Stomach (tissue), 9 donors: ENCODE measurements around the gene NXPH3. TPM values are rescaled to one million over a fixed set of nuclear protein-coding genes. Genes with fewer than 3 reads are reported as not detected.

Experiments
- DNase-seq, 2 donors: peaks; one replicate each; pipeline versions ENCODE4 v3.0.0 to v3.0.0-alpha.2; 2013 to 2019
- H3K27ac ChIP-seq, 5 donors: fragments of 200-600 bp in 4 of 5; sonication (generic) in 4 of 5; one replicate each; pipeline ENCODE4 v1.5.1; 2013 to 2019; ENCODE audit warnings: mild to moderate bottlenecking in 1 of 5, moderate library complexity in 1 of 5
- H3K27me3 ChIP-seq, 3 donors: fragments of 200-600 bp; sonication (generic); one replicate each; pipeline ENCODE4 v1.5.1; 2017 to 2019; ENCODE audit warnings: mixed run types in 1 of 3
- H3K36me3 ChIP-seq, 4 donors: fragments of 200-600 bp; sonication (generic); 1 replicate in 3 of 4; 2 replicates in 1 of 4; pipeline ENCODE4 v1.5.1; 2016 to 2019
- H3K4me1 ChIP-seq, 4 donors: fragments of 200-600 bp; sonication (generic); one replicate each; pipeline ENCODE4 v1.5.1; 2016 to 2019
- H3K4me3 ChIP-seq, 4 donors: fragments of 200-600 bp; sonication (generic) in 3 of 4; one replicate each; pipeline ENCODE4 v1.5.1; 2016 to 2019; ENCODE audit warnings: mild to moderate bottlenecking in 1 of 4
- H3K9me3 ChIP-seq, 4 donors: fragments of 200-600 bp; sonication (generic); one replicate each; pipeline ENCODE4 v1.5.1; 2016 to 2019
- CTCF ChIP-seq, 7 experiments: fragments of 450-650 bp in 4 of 7; fragments of 200-600 bp in 3 of 7; sonication (generic) in 3 of 7; IDR thresholded peaks; one replicate each; pipeline ENCODE4 v1.5.1; 2016 to 2019; ENCODE audit warnings: antibody characterized with exemption in 7 of 7, control low read depth in 2 of 7, mild to moderate bottlenecking in 1 of 7
- EP300 ChIP-seq: sonication (generic); formaldehyde crosslinking; IDR thresholded peaks from one replicate; pipeline ENCODE4 v1.6.1; 2017; ENCODE audit warnings: antibody characterized with exemption
- POLR2A ChIP-seq, 4 donors: fragments of 450-650 bp; IDR thresholded peaks; one replicate each; pipeline ENCODE4 v1.6.1; 2016; ENCODE audit warnings: antibody characterized with exemption in 4 of 4, control low read depth in 2 of 4, mild to moderate bottlenecking in 1 of 4, moderate library complexity in 1 of 4
- POLR2AphosphoS5 ChIP-seq, 3 donors: sonication (generic); formaldehyde crosslinking; IDR thresholded peaks; one replicate each; pipeline ENCODE4 v1.6.1; 2016; ENCODE audit warnings: antibody characterized with exemption in 3 of 3
- WGBS, 5 donors: extraction: QIAGEN DNeasy Blood & Tissue Kit in 3 of 5; methylation state at CpG; one replicate each; pipeline versions ENCODE4 v1.1.5 to v1.1.7; 2013 to 2018; 5-methylcytosine and 5-hydroxymethylcytosine counted together
- intact Hi-C: fragments of 100-400 bp; cut with DNase I; formaldehyde crosslinking; loops from one replicate; pipeline ENCODE4 v1.15.1; 2023; ENCODE audit warnings: low total_unique reads
- polyA plus RNA-seq, 3 donors: library from polyadenylated mRNA; stranded (reverse); fragments of 200-250 nt; gene quantifications; one replicate each; pipeline ENCODE4 v1.2.3, GENCODE V29; 2013
- total RNA-seq, 5 donors: library from RNA; depleted of rRNA; stranded (reverse); fragments of >200 nt; gene quantifications; one replicate each; pipeline versions ENCODE4 v1.1.0 to v1.2.3, GENCODE V29; 2014 to 2016
- donor health status: healthy with polysubstance abuse.
- donor health status: Bipolar disorder and iron deficiency.
- donor health status: healthy.

Gene NXPH3
- total and polyA plus RNA-seq, 8 donors = 0.50 to 10.7 (median 1.1) TPM; not detected in 2

- intact Hi-C loops = no loop called here
- no peak for DNase-seq
- no peak overlapping the region for H3K4me3 ChIP-seq
- TF ChIP-seq CTCF (IDR thresholded peaks at IDR 0.05) = no peak
- no peak for TF ChIP-seq POLR2AphosphoS5 (IDR thresholded peaks at IDR 0.05)
- no peak for TF ChIP-seq POLR2A (IDR thresholded peaks at IDR 0.05)
- TF ChIP-seq EP300 = no peak
- H3K9me3 ChIP-seq = no peaks in the 10 kb centered on the region
- 86 to 94% (median 90%) methylated on average over 4 of the region's 4 CpGs for WGBS, 5 donors
- H3K27me3 ChIP-seq = no peaks in the 10 kb centered on the region
- no peak overlapping the region for H3K27ac ChIP-seq
- peaks cover 0 to under 1% (median 0%) of the 10 kb centered on the region in 4 donors for H3K4me1 ChIP-seq
- H3K36me3 ChIP-seq = peaks cover 0 to 12% (median 0%) of the 10 kb centered on the region in 4 donors
These were observed 8.2 kb downstream of the NXPH3 start for GRCh38 chr17:49583889-49584288.

GRCh38 chr17:49585422-49586027, 9.9 kb downstream of the NXPH3 start:
- no peak for TF ChIP-seq EP300
- TF ChIP-seq CTCF (IDR thresholded peaks at IDR 0.05) = no peak
- no peak for TF ChIP-seq POLR2A (IDR thresholded peaks at IDR 0.05)
- Histone ChIP-seq H3K4me3 (no peak overlapping the region), H3K36me3 (peaks cover 0 to 12% (median 2%) of the 10 kb centered on the region in 4 donors), H3K9me3 (no peaks in the 10 kb centered on the region), H3K27me3 (no peaks in the 10 kb centered on the region), H3K4me1 (no peaks in the 10 kb centered on the region), H3K27ac (no peak overlapping the region)
- intact Hi-C loops = no loop called here
- DNase-seq = no peak
- 61 to 75% (median 68%) methylated on average over 2 to 3 of the region's 3 CpGs for WGBS, 5 donors

- intact Hi-C loops = no loop called here
- H3K4me1 ChIP-seq = no peaks in the 10 kb centered on the region
- no peak for DNase-seq
- no peaks in the 10 kb centered on the region for H3K27me3 ChIP-seq
- H3K4me3 ChIP-seq = no peak overlapping the region
- 66 to 88% (median 78%) methylated on average over 9 to 12 of the region's 12 CpGs for WGBS, 5 donors
- H3K27ac ChIP-seq = no peak overlapping the region
- TF ChIP-seq CTCF (IDR thresholded peaks at IDR 0.05) (no peak), EP300 (no peak), POLR2A (IDR thresholded peaks at IDR 0.05) (no peak), POLR2AphosphoS5 (IDR thresholded peaks at IDR 0.05) (no peak)
- no peaks in the 10 kb centered on the region for H3K9me3 ChIP-seq
- peaks cover 0 to 16% (median 10%) of the 10 kb centered on the region in 4 donors for H3K36me3 ChIP-seq
These were observed 11.8 kb downstream of the NXPH3 start for GRCh38 chr17:49587366-49588073.

- Histone ChIP-seq H3K27me3 (no peaks in the 10 kb centered on the region), H3K27ac (no peak overlapping the region), H3K36me3 (peaks cover 3 to 22% (median 18%) of the 10 kb centered on the region in 4 donors), H3K4me1 (no peaks in the 10 kb centered on the region), H3K4me3 (no peak overlapping the region), H3K9me3 (no peaks in the 10 kb centered on the region)
- intact Hi-C loops = no loop called here
- TF ChIP-seq CTCF (IDR thresholded peaks at IDR 0.05) = no peak
- DNase-seq = no peak
- 78 to 94% (median 93%) methylated on average over 8 of the region's 8 CpGs for WGBS, 5 donors
These were observed 12.6 kb downstream of the NXPH3 start for GRCh38 chr17:49588312-49588711.
